ENCODE results near the gene SLC34A3. TPM values are rescaled to one million over a fixed set of nuclear protein-coding genes. Genes with fewer than 3 reads are reported as not detected.
A peak's percentile ranks its signal among the peaks of the same experiment; 100 is the strongest.

Gene SLC34A3
- total and polyA plus RNA-seq, 2 donors (not counting 3 experiments of a cell fraction or from before 2014, with no cell fraction given) = not detected

DNA sequence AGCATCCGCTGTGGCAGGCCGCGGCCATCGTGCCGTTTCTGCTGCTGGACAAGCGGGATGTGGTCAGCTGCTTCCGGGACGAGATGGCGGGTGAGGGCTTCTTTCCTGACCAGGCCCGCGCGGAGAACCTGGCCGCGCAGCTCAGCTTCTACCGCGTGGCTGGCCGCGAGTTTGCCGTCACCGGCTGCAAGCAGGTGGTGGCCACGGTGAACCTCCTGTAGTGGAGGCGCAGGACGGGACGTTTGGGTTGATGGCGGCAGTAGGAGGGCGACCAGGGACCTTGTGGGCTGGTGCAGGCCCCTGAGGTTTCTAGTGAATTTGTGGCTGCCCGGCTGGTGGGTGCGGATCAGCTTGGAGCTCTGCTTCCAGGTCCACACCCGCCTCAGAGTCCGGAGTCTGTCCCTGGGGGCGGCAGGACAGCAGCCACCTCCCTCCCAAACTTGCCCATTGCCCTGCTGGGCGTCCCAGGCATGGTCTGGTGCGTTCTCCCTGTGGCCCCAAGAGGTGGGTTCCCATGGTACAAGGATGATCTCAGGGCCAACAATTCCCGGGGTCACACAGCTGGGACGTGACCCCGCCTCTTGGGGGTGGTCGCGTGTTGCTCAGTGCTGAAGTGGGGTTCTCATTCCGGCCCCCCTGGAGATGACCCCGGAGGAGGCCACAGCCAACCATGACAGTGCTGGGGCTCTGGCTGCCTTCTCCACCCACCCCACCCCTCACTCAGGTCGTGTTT, 49.2 kb downstream of the SLC34A3 start:
- intact Hi-C loops (cut with micrococcal nuclease) = no loop called here
- no peaks in the 10 kb centered on the region for H3K9me1 ChIP-seq (replicated peaks; ENCODE audit: control insufficient read depth, extremely low read depth, insufficient read depth, low read length)
- no peak for TF ChIP-seq JUN (IDR thresholded peaks at IDR 0.05; ENCODE audit: borderline replicate concordance, insufficient read depth, insufficient read length, low read depth)
- TF ChIP-seq GATA2 (IDR thresholded peaks at IDR 0.05; ENCODE audit: insufficient read depth, insufficient read length, low read depth, low read length) = no peak
- TF ChIP-seq, protein P1, sequence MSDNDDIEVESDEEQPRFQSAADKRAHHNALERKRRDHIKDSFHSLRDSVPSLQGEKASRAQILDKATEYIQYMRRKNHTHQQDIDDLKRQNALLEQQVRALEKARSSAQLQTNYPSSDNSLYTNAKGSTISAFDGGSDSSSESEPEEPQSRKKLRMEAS (IDR thresholded peaks at IDR 0.05; ENCODE audit: insufficient read depth, insufficient read length) = no peak
- no peak for TF ChIP-seq EZH2 (IDR thresholded peaks at IDR 0.05; ENCODE audit: borderline replicate concordance, low read depth, low read length, severe bottlenecking)
- no peak for TF ChIP-seq POLR2A (IDR thresholded peaks at IDR 0.05; ENCODE audit: low read depth, low read length)
- TF ChIP-seq, protein P2, sequence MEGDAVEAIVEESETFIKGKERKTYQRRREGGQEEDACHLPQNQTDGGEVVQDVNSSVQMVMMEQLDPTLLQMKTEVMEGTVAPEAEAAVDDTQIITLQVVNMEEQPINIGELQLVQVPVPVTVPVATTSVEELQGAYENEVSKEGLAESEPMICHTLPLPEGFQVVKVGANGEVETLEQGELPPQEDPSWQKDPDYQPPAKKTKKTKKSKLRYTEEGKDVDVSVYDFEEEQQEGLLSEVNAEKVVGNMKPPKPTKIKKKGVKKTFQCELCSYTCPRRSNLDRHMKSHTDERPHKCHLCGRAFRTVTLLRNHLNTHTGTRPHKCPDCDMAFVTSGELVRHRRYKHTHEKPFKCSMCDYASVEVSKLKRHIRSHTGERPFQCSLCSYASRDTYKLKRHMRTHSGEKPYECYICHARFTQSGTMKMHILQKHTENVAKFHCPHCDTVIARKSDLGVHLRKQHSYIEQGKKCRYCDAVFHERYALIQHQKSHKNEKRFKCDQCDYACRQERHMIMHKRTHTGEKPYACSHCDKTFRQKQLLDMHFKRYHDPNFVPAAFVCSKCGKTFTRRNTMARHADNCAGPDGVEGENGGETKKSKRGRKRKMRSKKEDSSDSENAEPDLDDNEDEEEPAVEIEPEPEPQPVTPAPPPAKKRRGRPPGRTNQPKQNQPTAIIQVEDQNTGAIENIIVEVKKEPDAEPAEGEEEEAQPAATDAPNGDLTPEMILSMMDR (IDR thresholded peaks at IDR 0.05; ENCODE audit: extremely low read depth in 1 of 2, insufficient read depth in 1 of 2, low read depth in 1 of 2, low read length in 2 of 2) = no peak
- no peak for TF ChIP-seq FOS (IDR thresholded peaks at IDR 0.05; ENCODE audit: borderline replicate concordance, insufficient read depth, low read length)
- no peak for TF ChIP-seq MYC (IDR thresholded peaks at IDR 0.05; ENCODE audit: low read depth, low read length)
- TF ChIP-seq POLR2AphosphoS5 (IDR thresholded peaks at IDR 0.05; ENCODE audit: insufficient read depth, low read depth, low read length) = no peak
- ChIA-PET POLR2A (no interaction called here), CTCF (interaction anchor here (0.9 to 1.3 kb wide), 3 partner anchors 18 to 43 kb away, joined by 4 read pairs; partner anchors contain the start of gene NRARP)
- no peak overlapping the region for H3K4me3 ChIP-seq (replicated peaks in 1 of 3; ENCODE audit: insufficient read depth in 1 of 3, low read depth in 1 of 3, low read length in 3 of 3)
- H3K27me3 ChIP-seq (ENCODE audit: control insufficient read depth in 2 of 2, insufficient read depth in 2 of 2, low read length in 2 of 2) = no peaks in the 10 kb centered on the region
- H3K36me3 ChIP-seq (ENCODE audit: control insufficient read depth in 2 of 2, extremely low read depth in 1 of 2, insufficient read depth in 2 of 2, low read length in 2 of 2) = peaks cover 10% of the 10 kb centered on the region in 2 experiments
- no peaks in the 10 kb centered on the region for H4K20me1 ChIP-seq (replicated peaks; ENCODE audit: control insufficient read depth, extremely low read depth, insufficient read depth, low read length)
- BruUV-seq (replicated peaks) = TSS peak; percentile 3
- H3K9me3 ChIP-seq (replicated peaks; ENCODE audit: control insufficient read depth, insufficient read depth, low read length) = no peaks in the 10 kb centered on the region
- H3K79me2 ChIP-seq (ENCODE audit: control insufficient read depth, insufficient read depth, low read length) = peaks cover 42% of the 10 kb centered on the region
- peaks cover 28% of the 10 kb centered on the region for H3K4me1 ChIP-seq (ENCODE audit: control insufficient read depth, extremely low read depth, insufficient read depth, low read length)
- H3K27ac ChIP-seq (ENCODE audit: insufficient read depth, low read depth, low read length) = no peak overlapping the region
- H3K9ac ChIP-seq (replicated peaks; ENCODE audit: extremely low read depth, insufficient read depth, low read length) = no peak overlapping the region
- dilution Hi-C loops (cut with MboI; ENCODE audit: extremely low pct_ligation_motif_present, low sequenced_read_pairs) = no loop called here
- no peak for FAIRE-seq
- H3K4me2 ChIP-seq (ENCODE audit: insufficient read depth, low read length) = no peak overlapping the region
- H2AFZ ChIP-seq (ENCODE audit: low read depth, low read length) = no peak overlapping the region
- no peak for DNase-seq (ENCODE audit: low read depth, low spot score)
